K562 (cell line): ENCODE data around the gene SLC4A2. TPM values are rescaled to one million over a fixed set of nuclear protein-coding genes. Genes with fewer than 3 reads are reported as not detected.

ENCODE experiments used
- AFF1 ChIP-seq, 2 experiments: fragments of 450-650 bp; IDR thresholded peaks; 2 replicates each; pipeline ENCODE4 v1.6.1; 2018; ENCODE audit warnings: mild to moderate bottlenecking in 2 of 2, low read depth in 1 of 2; ENCODE audit not compliant: partially characterized antibody in 2 of 2
- CBX5 ChIP-seq: IDR thresholded peaks from 2 replicates; pipeline ENCODE4 v1.6.1; 2014; ENCODE audit warnings: low read depth, borderline replicate concordance
- CSDE1 ChIP-seq, 2 experiments: fragments of 450-650 bp; IDR thresholded peaks; 2 replicates each; pipeline ENCODE4 v1.6.1; 2016; ENCODE audit warnings: mild to moderate bottlenecking in 1 of 2
- CTCFL ChIP-seq: IDR thresholded peaks from 2 replicates; pipeline ENCODE4 v1.6.1; 2011; ENCODE audit warnings: borderline replicate concordance, low read depth, mild to moderate bottlenecking, moderate library complexity, low read length; ENCODE audit not compliant: insufficient read depth, poor library complexity, severe bottlenecking
- E2F1 ChIP-seq: sonication (generic); formaldehyde crosslinking; IDR thresholded peaks from 2 replicates; pipeline ENCODE4 v1.8.1; 2023; ENCODE audit warnings: mild to moderate bottlenecking, missing genetic modification reagents, moderate library complexity
- ESRRB ChIP-seq: fragments of 250-450 bp; sonication (Bioruptor Pico); IDR thresholded peaks from 2 replicates; pipeline ENCODE4 v1.5.0; 2020; ENCODE audit warnings: mild to moderate bottlenecking, moderate library complexity, borderline replicate concordance
- GABPA ChIP-seq: fragments of 200-800 bp; sonication (Bioruptor generic); conservative IDR thresholded peaks from 2 replicates; pipeline ENCODE4 v1.6.1; 2016; ENCODE audit warnings: low read depth, missing genetic modification characterization, missing compliant biosample characterization
- GABPB1 ChIP-seq: sonication (generic); formaldehyde crosslinking; IDR thresholded peaks from 2 replicates; pipeline ENCODE4 v1.8.0; 2022; ENCODE audit warnings: mild to moderate bottlenecking, missing genetic modification reagents
- OTX1 ChIP-seq: fragments of 450-650 bp; formaldehyde crosslinking; IDR thresholded peaks from 2 replicates; pipeline ENCODE4 v1.4.0; 2022; ENCODE audit warnings: mild to moderate bottlenecking
- POLR2G ChIP-seq: fragments of 200-400 bp; formaldehyde crosslinking; IDR thresholded peaks from 2 replicates; pipeline ENCODE4 v1.6.1; 2017; ENCODE audit warnings: low read depth, mild to moderate bottlenecking, antibody characterized with exemption, low read length, moderate library complexity
- SMARCA4 ChIP-seq: fragments of 450-650 bp; IDR thresholded peaks from 2 replicates; pipeline ENCODE4 v1.6.1; 2016
- YY1 ChIP-seq, 3 experiments: IDR thresholded peaks; 2 replicates each; pipeline ENCODE4 v1.6.1; 2011; ENCODE audit warnings: low read length in 2 of 3, mild to moderate bottlenecking in 2 of 3, moderate library complexity in 2 of 3, borderline replicate concordance in 1 of 3, control low read depth in 1 of 3, low read depth in 1 of 3; ENCODE audit not compliant: insufficient read depth in 3 of 3, insufficient replicate concordance in 2 of 3, control insufficient read depth in 1 of 3, insufficient read length in 1 of 3; ENCODE audit errors: extremely low read depth in 1 of 3
- ZBTB33 ChIP-seq: sonication (generic); formaldehyde crosslinking; IDR thresholded peaks from 2 replicates; pipeline ENCODE4 v1.8.1; 2023; ENCODE audit warnings: mild to moderate bottlenecking, missing genetic modification reagents
- ZNF354B ChIP-seq: fragments of 250-450 bp; sonication (Bioruptor Pico); IDR thresholded peaks from 2 replicates; pipeline ENCODE4 v1.4.0; 2020
- ZNF384 ChIP-seq: IDR thresholded peaks from 2 replicates; pipeline ENCODE4 v1.6.1; 2012; ENCODE audit warnings: low read depth, low read length, improper control_type of control experiment
- ZNF77 ChIP-seq: fragments of 250-450 bp; sonication (Bioruptor Pico); IDR thresholded peaks from 2 replicates; pipeline ENCODE4 v1.5.0; 2020
- ZNF830 ChIP-seq: fragments of 250-450 bp; sonication (Bioruptor Pico); IDR thresholded peaks from 2 replicates; pipeline ENCODE4 v1.5.0; 2021; ENCODE audit warnings: mild to moderate bottlenecking
- polyA plus RNA-seq, 8 experiments: library from polyadenylated mRNA; depleted of rRNA in 4 of 8; stranded (reverse) in 5 of 8; unstranded in 3 of 8; fragments of >200 nt; fragmentation: Nextera tagmentation in 2 of 8; fragmentation: Illumina TruSeq in 1 of 8; extraction: Ambion mirVana in 2 of 8; extraction: Trizol in 1 of 8; gene quantifications; 2 replicates each; pipeline versions ENCODE4 v1.2.1 to v1.2.3, GENCODE V29; 2011 to 2014; ENCODE audit warnings: inconsistent platforms in 1 of 8, missing spikeins in 1 of 8
- total RNA-seq, 7 experiments: library from RNA; depleted of rRNA in 6 of 7; stranded (reverse); fragments of >200 nt in 6 of 7; fragmentation: Illumina TruSeq in 2 of 7; extraction: Trizol in 2 of 7; gene quantifications; 2 replicates each; pipeline versions ENCODE4 v1.2.1 to v1.2.3, GENCODE V29; 2011 to 2021; ENCODE audit warnings: low replicate concordance in 1 of 7

The SLC4A2 gene
- total and polyA plus RNA-seq, 9 of the 15 experiments (the other 6 are each of a cell fraction or from before 2014, with no cell fraction given), result 11.4 to 375 (median 130) TPM

GRCh38 chr7:151061213-151062110, 2.1 kb downstream of the SLC4A2 start (continued):
- TF ChIP-seq AFF1 (IDR thresholded peaks at IDR 0.05; ENCODE audit: low read depth in 1 of 2, partially characterized antibody in 2 of 2), result peak in 1 of 2 experiments; percentile 22
- TF ChIP-seq ZNF354B, result no peak
- no peak for TF ChIP-seq GABPA (tag)
- no peak for TF ChIP-seq ZBTB33
- TF ChIP-seq GABPB1 (CRISPR knock-in tag), result 0 out of 2 replicates have a peak, but pooled peaks have one; percentile 12
- TF ChIP-seq CSDE1 (IDR thresholded peaks at IDR 0.05), result no peak
- peak; percentile 43 for TF ChIP-seq POLR2G
- TF ChIP-seq CBX5, result no peak
- TF ChIP-seq ESRRB (CRISPR knock-in tag), result no peak
- peak; percentile 47; the same call in 1 of the 2 replicates for TF ChIP-seq SMARCA4
- TF ChIP-seq ZNF77 (CRISPR knock-in tag), result no peak
- no peak for TF ChIP-seq ZNF830 (CRISPR knock-in tag)
- TF ChIP-seq CTCFL, result no peak
- 0 out of 2 replicates have a peak, but pooled peaks have one; percentile 26 for TF ChIP-seq E2F1 (CRISPR knock-in tag)
- TF ChIP-seq OTX1 (CRISPR knock-in tag), result peak; percentile 64; the same call in 1 of the 2 replicates
- no peak for TF ChIP-seq ZNF384
- peak in 1 of 3 experiments; percentile 8 for TF ChIP-seq YY1 (IDR thresholded peaks at IDR 0.05; ENCODE audit: borderline replicate concordance in 1 of 3, control insufficient read depth in 1 of 3, extremely low read depth in 1 of 3, insufficient read depth in 3 of 3, insufficient read length in 1 of 3, insufficient replicate concordance in 2 of 3, low read depth in 1 of 3, low read length in 2 of 3)
